ENCODE data around the gene MTTP.

MTTP gene

GRCh38 chr4:99670409-99671073, 95.9 kb downstream of the MTTP start:
- DNase-seq = peak; percentile 15
